GM12864 (cell line): ENCODE results near the gene HOXA11.

Experiments used
- DNase-seq: peaks from one replicate; pipeline ENCODE4 v3.0.0-alpha.2; 2011; ENCODE audit warnings: low read depth
- H3K4me3 ChIP-seq: 2 replicates; pipeline ENCODE4 v1.5.1; 2011; ENCODE audit warnings: mild to moderate bottlenecking, low read depth, low read length, control low read depth
- TF ChIP-seq, protein P1 (sequence below): IDR thresholded peaks from 2 replicates; pipeline ENCODE4 v1.5.1; 2011; ENCODE audit warnings: low read depth, mild to moderate bottlenecking, moderate library complexity, low read length, control low read depth, inconsistent platforms; ENCODE audit errors: missing control alignments

Gene HOXA11

DNA sequence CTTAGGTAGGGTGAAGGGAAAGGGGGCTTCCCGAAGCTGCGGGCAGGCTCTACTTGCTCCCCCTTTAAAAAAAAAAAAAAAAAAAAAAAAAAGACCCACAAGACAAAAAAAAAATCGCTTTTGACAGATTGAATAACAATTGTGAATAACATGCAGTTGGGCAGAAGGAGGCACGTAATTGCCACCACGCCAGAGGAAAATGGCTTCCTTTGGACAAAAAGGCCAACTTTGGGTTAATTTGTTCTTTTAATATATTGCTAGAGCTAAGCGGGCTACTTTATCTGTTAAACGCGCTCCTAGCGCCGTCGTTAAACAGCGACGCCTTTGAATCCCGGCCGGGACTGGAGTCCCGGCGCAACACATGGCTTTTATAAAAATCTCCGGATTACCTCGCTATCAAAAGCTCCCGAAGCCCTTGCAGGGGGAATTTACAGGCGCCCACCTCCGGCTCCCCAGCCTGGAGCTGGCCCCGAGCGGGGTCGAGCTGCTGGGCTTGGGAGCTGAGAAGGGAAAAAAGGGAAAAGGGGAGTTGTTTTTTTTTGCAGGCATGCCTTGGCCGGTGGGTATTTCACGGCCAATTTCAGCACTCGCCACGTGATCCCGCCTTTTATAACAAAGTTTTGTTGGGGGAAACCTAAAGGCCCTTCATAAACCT is 1.2 kb downstream of the HOXA11 start:
- H3K4me3 ChIP-seq = peak overlapping the region; percentile 24
- TF ChIP-seq, protein P1, sequence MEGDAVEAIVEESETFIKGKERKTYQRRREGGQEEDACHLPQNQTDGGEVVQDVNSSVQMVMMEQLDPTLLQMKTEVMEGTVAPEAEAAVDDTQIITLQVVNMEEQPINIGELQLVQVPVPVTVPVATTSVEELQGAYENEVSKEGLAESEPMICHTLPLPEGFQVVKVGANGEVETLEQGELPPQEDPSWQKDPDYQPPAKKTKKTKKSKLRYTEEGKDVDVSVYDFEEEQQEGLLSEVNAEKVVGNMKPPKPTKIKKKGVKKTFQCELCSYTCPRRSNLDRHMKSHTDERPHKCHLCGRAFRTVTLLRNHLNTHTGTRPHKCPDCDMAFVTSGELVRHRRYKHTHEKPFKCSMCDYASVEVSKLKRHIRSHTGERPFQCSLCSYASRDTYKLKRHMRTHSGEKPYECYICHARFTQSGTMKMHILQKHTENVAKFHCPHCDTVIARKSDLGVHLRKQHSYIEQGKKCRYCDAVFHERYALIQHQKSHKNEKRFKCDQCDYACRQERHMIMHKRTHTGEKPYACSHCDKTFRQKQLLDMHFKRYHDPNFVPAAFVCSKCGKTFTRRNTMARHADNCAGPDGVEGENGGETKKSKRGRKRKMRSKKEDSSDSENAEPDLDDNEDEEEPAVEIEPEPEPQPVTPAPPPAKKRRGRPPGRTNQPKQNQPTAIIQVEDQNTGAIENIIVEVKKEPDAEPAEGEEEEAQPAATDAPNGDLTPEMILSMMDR = no peak
- no peak for DNase-seq

GRCh38 chr7:27182861-27183681 is 2.0 kb downstream of the HOXA11 start:
- TF ChIP-seq, protein P1 = no peak
- no peak for DNase-seq
- no peak overlapping the region for H3K4me3 ChIP-seq

DNA sequence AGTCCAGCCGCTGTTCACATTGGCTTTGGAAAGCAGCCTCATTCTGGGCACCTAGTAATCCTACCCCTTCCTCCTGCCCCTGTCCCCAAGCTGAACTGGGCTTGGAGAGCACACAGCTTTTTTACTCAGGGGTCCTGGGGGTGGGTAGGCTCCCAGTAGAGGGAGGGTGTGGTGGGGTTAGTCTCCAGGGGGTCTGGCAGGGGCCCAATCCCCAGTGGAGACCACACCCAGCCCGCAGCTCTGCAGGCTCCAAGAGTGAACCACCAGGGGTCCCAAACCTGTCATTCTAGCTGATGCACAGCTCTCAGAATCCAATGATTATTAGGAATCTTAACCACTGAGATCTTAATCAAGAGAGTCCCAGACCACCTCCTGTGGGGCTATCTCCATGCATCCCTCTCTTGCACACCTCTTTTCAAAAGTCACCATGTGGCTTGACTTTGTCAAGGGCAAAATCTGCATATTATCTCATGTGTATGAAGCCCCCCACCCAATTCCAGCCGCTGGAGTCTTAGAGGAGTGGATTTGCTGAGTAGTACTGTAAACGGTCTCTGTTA is 2.7 kb downstream of the HOXA11 start:
- DNase-seq = no peak
- TF ChIP-seq, protein P1 = no peak
- no peak overlapping the region for H3K4me3 ChIP-seq

DNA sequence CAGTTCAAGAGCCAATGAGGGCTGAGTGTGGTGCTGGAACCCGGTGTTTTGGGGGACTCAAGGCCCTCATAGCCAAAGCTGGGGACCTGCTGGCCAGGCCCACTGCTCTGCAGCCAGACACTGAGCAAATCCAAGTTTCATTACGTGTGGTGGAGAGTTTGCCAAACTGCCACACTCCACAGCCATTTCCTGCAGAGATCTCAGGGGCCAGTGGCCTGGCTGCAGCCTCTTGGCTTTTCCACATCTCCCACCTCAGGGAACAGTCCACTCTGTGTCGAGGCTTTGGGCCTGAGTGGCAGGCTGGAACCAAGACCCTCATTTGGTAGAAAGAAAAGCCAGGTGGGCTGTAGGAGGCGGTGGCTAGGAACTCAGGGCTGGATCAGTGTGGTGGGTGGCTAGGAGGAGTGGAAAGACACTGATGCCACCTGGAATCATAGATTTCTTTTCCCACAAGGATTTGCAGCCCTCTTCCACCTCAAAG is 3.2 kb downstream of the HOXA11 start:
- DNase-seq = no peak
- TF ChIP-seq, protein P1 = no peak
- H3K4me3 ChIP-seq = no peak overlapping the region

DNA sequence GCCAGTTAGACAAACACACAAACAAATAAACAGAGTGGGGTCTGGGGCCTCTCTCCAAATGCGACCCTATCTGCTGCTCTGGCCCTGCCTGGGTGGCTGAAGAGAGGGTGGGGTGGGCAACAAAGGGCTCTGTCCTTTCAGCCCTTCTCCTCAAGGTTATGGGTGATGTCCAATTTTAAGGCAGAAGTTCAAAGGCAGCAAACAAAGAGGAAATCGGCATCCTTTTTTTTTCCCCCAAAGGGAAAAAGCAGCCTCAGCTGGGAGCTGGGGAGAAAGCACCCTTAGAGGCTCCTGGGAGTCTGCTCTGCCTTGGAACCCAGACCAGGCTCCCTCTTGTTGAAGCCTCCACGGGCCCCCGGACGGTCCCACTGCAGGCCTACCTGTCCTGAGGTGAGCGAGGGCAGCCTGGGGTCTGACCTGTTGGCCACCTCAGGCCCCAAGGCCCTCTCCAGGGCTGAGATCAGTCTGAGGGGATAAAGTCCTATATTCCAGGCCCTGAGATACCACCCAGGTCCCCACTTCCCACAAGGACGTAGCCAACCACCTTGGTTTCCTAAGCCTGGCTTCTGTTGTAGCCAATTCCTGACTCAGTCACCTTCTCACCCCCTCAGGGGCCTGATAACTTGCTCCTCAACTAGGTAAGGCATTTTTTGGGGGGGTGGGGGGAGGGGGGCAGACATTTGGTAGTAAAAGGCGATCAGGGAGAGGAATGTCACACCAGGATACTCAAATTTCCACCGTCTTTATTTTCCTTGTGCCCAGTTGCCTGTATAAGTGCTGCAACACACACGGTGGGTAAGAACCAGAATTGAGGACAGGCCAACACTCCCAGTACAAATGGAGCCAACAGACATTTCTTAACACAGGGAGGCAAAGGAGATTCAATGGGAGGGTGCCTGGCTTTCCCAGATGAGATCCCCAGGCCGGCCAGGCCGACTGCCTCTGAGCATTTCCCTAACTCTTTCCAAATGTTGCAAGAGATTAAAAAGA is 4.3 kb downstream of the HOXA11 start:
- TF ChIP-seq, protein P1 = no peak
- no peak for DNase-seq
- no peak overlapping the region for H3K4me3 ChIP-seq
